ENCODE data around the gene HOXD4.

DNA sequence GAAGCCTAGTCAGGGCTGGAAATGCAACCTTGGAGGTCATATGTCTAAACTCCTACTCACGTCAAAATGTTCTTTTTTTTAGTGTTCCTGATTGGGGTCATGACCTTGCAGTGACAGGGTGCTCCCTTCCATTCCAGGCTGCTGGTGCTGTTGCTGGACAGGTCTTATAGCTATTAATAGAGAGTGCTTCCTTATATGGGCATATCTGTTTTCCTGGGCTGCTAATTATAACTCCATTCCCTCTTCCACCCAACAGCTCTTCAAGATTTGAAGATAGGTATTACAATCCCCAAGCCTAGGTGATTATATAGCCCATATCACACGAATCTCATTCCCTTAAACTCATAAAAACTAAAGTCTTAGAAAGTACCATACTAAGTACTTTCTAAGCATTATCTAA, 18.4 kb downstream of the HOXD4 start:
- TF ChIP-seq, protein P1, sequence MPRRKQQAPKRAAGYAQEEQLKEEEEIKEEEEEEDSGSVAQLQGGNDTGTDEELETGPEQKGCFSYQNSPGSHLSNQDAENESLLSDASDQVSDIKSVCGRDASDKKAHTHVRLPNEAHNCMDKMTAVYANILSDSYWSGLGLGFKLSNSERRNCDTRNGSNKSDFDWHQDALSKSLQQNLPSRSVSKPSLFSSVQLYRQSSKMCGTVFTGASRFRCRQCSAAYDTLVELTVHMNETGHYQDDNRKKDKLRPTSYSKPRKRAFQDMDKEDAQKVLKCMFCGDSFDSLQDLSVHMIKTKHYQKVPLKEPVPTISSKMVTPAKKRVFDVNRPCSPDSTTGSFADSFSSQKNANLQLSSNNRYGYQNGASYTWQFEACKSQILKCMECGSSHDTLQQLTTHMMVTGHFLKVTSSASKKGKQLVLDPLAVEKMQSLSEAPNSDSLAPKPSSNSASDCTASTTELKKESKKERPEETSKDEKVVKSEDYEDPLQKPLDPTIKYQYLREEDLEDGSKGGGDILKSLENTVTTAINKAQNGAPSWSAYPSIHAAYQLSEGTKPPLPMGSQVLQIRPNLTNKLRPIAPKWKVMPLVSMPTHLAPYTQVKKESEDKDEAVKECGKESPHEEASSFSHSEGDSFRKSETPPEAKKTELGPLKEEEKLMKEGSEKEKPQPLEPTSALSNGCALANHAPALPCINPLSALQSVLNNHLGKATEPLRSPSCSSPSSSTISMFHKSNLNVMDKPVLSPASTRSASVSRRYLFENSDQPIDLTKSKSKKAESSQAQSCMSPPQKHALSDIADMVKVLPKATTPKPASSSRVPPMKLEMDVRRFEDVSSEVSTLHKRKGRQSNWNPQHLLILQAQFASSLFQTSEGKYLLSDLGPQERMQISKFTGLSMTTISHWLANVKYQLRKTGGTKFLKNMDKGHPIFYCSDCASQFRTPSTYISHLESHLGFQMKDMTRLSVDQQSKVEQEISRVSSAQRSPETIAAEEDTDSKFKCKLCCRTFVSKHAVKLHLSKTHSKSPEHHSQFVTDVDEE (CRISPR knock-in tag; IDR thresholded peaks at IDR 0.05) = no peak
- TF ChIP-seq, protein P2, sequence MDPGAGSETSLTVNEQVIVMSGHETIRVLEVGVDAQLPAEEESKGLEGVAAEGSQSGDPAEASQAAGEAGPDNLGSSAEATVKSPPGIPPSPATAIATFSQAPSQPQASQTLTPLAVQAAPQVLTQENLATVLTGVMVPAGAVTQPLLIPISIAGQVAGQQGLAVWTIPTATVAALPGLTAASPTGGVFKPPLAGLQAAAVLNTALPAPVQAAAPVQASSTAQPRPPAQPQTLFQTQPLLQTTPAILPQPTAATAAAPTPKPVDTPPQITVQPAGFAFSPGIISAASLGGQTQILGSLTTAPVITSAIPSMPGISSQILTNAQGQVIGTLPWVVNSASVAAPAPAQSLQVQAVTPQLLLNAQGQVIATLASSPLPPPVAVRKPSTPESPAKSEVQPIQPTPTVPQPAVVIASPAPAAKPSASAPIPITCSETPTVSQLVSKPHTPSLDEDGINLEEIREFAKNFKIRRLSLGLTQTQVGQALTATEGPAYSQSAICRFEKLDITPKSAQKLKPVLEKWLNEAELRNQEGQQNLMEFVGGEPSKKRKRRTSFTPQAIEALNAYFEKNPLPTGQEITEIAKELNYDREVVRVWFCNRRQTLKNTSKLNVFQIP (CRISPR knock-in tag; IDR thresholded peaks at IDR 0.05; ENCODE audit: borderline replicate concordance, low read depth) = no peak
- TF ChIP-seq, protein P3, sequence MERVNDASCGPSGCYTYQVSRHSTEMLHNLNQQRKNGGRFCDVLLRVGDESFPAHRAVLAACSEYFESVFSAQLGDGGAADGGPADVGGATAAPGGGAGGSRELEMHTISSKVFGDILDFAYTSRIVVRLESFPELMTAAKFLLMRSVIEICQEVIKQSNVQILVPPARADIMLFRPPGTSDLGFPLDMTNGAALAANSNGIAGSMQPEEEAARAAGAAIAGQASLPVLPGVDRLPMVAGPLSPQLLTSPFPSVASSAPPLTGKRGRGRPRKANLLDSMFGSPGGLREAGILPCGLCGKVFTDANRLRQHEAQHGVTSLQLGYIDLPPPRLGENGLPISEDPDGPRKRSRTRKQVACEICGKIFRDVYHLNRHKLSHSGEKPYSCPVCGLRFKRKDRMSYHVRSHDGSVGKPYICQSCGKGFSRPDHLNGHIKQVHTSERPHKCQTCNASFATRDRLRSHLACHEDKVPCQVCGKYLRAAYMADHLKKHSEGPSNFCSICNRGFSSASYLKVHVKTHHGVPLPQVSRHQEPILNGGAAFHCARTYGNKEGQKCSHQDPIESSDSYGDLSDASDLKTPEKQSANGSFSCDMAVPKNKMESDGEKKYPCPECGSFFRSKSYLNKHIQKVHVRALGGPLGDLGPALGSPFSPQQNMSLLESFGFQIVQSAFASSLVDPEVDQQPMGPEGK (CRISPR knock-in tag; IDR thresholded peaks at IDR 0.05; ENCODE audit: borderline replicate concordance) = no peak
- TF ChIP-seq PPARA (CRISPR knock-in tag; IDR thresholded peaks at IDR 0.05; ENCODE audit: borderline replicate concordance) = no peak
- no peak for TF ChIP-seq ZFP30 (CRISPR knock-in tag; IDR thresholded peaks at IDR 0.05)
- no peak for TF ChIP-seq RARB (CRISPR knock-in tag; IDR thresholded peaks at IDR 0.05)

Measured in SK-N-SH treated with all-trans-retinoic acid at 6 μM for 48 hours (cell line).